Muscle of arm (tissue), 12 donors: ENCODE results near the gene ZNF775. TPM values are rescaled to one million over a fixed set of nuclear protein-coding genes. Genes with fewer than 3 reads are reported as not detected.
A peak's percentile ranks its signal among the peaks of the same experiment; 100 is the strongest.

Experiments
- DNase-seq: peaks from one replicate; pipeline ENCODE4 v3.0.0-alpha.2; 2013
- polyA plus RNA-seq, 12 donors: library from polyadenylated mRNA; unstranded; fragments of 120-200 nt; gene quantifications; one replicate each; pipeline ENCODE4 v1.2.1, GENCODE V29; 2013; ENCODE audit not compliant: insufficient read length in 12 of 12

Gene ZNF775
- polyA plus RNA-seq, 12 donors: 3.4 to 9.4 (median 5.1) TPM; not detected in 1

DNA sequence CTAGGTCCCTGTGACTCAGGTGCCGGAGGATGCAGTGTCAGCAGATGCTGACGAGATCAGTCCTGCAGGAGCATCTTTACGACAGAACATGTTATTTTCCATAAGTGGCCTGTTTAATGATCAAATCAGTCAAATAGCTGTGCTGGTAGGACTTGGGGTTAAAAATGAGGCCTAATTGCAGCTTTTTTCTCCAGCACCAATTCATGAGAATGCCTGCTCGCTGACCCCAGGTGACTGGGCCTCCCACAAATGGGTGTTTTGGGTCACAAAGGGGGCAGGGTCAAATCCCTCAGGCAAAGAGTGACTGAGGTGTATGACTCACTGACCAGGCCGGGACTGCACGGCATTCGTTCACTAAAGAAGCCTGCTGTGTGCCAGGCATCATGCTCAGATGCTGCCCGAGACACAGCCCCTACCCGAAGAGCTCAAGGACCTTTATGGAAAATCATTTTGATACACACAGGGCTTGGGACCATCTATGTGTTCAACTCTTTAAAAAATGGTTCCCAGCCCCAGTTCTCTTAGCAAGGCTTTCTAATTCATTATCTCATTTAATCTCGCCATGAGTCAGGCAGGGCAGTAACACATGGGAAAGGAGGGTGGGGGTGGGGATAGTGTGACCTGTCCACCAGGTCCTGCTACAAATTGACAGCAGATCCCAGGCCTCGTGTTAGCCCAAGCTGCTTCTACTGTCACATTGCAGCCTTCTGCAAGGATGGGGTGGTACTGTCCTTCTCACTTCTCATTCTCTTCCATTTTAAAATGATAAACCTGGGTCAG is 21.1 kb downstream of the ZNF775 start:
- no peak for DNase-seq

DNA sequence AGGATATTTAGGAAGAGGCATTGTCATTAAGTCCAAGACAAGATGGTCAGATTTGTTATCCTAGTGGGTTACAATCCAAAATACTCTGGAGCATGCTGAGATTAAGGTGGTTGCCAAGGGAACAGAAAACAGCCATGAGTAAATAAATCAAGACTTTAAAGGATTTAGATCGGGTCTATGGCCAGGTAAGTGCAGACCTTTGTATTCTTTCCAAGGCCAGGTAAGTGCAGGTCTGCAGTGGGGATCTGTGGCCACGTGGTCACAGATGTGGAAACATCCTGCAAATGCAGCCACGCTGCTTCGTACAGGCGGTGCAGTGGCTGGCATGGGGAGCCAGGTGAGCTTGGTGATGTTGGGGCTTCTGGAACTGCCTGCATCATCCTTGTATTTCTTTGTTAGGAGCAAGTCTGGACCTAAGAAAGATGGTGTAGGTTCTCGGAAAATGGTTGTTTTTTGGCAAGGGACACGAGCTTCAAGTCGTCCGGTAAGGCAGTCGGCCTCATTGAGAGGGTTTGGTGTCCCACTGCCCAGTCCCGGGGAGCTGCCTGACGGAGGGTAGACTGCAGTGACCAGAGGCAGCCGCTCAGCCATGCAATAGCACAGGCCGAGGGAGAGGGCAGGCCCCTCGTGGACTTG is 21.8 kb downstream of the ZNF775 start:
- no peak for DNase-seq

DNA sequence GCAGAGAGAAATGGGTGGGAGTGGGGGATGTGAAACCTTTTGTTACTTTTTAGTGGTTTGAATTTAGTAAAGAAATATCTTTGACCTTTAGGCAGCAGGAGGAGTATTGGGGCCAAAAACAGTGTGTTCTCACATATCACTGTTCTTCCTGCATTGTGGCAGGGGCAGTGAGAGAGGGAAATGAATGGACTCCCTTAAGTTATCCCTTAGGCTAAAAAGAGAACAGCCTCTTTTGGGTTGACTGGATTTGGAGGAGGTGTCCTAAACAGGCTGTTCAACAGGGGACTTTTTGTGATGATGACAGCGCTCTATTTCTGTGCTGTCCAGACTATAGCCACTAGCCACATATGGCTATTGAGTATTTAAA is 22.3 kb downstream of the ZNF775 start:
- DNase-seq: no peak

DNA sequence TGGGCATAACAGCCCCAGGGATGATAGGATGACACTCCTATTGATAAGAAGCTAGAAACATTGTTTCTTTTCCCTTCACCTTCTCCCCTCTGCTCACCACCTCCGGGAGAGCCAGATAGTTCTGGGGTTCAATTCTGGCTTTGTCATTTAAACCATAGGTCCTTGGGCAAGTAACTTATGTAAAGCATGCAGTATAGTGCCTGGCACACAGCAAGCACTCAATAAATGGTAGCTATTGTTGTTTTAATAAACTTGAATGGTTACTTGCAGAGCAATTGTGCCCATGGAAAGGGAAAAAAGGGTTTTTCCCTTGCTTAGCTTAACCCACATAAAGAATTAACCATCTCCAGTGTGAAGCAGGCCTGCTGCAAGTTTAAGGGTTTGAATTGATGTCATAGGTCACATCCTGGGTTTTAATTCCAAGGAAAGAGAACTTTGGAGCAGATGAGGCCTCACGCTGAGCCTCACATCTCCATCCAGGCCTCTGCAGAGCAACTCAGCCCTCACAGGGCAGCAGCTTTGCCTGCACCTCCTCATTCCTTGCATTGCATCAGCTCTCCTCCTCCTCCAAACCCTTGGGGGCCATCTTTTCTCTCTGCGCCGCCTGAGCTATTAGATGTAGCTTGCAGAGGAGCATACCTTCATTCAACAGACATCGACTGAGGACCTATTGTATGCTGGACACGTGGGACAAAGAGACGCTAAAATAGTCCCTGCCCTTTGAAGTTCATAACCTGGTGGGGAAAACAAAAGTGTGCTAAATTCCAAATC is 22.9 kb downstream of the ZNF775 start:
- DNase-seq: no peak

DNA sequence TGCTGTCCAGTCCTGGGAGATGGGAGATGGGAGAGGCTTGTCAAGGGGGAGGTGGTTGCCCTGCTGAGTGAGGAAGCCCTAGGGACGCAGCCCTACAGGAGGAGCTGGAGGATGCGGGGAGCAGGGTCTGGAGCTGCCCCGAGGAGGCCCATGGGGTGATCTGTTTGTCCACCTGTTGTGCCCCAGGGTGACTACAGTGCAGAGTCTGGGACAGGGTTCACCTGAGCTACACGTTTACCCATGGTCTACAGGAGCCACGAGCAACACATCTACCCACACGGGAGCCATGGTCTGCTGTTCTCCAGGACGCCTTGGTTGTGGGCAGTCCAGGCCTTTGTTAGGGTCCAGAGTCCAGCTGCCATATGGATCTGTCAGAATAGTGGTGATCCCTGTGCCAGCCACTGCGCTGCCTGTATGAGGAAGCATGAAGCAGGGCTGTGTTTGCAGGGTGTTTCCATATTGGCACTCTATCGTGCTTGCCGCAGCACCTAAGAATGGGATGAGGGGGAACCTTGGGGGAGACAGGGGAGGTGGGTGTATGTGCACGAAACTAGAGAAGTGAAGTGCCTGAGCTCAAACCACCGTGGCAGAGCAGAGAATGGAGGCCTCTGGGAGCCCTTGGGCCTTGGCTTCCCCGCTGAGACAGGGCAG is 23.7 kb downstream of the ZNF775 start:
- DNase-seq: no peak

DNA sequence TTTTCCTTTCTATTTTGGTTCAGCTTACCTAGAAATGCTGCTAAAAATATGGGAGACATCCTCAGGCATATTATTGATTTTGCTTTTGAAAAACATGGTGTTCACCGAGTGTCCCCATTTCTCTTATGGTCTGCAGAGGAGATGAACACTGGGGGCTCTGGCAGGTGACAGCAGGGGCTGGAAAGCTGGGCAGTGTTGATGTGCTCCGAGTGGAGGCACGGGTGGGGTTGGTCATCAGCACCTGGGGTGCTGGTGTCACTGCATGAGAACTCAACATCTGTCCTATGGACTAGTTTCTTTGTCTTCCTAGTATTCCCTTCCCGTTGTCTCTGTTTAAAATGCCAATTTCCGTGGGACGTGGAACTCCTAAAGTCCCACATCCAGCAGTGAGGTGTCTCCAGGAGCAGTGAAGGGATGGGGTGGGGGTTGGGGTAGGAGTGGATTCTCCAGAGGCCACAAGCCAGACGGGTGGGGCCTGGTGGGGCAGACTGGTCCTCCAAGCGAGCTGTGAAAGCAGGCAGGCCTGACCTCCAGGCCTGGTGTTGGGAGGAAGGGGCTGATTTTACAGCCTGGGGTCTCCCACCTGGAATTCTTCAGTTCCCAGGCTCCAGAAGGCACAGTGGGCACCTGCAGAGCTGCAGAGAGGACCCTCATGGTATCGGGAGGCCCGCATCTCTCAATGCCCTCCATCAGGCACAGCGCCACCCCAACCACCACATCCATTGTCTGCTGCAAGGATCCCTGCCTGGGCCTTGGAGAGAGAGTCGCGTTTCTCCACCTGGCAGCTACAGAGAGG is 24.4 kb downstream of the ZNF775 start:
- no peak for DNase-seq

DNA sequence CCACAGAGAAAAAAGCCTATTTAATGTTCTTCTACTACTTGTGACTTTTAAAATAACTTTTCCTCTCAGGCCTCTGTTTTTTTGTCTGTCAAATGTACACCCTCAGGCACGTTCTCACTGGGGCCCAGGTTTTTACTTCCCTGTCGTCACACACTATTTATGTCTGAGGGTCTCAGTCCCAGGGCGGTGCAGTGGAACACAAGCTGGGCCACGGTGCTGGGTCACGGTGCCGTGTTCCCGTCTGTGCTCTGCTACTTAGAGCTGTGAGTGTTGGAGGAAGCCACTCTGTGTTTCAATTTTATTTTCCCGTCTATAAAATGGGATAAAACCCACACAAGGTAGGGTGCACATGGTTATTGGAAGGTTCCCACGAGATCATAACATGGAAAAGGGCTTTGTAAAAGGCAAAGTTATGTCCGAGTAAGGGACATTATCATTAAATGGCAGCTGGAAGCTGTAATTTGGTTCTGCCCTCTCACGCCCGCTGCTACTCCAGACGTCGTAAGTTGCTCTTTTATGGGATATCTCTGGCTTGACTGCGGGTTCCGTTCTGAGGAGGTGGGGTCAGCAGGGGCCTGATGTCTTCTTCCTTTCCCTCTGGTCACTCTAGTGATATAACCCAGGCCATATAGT is 25.2 kb downstream of the ZNF775 start:
- no peak for DNase-seq

DNA sequence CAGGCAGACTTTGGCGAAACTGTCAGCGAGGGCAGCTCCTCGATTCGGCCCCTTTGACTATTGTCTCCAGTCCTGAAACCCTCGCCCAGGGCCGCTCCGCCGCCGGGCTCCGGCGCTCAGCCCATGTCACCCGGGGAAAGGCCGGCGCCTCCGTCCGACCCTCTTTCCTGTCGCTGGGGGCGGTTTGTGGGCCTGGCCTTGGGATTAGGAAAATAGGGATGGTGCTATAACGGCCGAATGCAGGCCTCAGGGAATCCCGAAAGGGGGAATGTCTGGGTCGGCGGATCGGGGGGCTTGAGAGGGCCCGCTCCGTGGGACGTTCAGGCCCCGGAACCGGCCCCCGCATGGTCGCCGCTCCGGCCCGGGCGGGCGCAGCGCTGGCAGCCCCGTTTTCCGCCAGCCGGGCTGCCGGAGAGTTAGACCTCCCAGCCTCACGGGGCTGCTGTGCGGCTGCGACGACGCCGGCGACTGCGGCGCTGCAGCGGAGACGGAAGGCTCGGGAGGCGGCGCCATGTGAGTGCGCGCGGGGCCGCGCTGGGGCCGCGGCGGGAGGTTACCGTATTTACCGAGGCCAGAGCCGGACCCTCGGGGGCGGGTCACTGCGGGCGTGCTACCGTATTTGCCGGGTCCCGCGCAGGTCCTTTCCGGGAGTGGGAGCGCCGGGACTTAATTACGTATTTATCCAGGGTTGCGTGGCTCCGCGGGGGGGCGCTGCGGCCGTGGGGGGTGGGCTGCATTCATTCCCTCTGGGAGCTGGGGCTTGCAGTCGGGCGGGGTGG is 25.9 kb downstream of the ZNF775 start:
- peak; percentile 92 for DNase-seq

DNA sequence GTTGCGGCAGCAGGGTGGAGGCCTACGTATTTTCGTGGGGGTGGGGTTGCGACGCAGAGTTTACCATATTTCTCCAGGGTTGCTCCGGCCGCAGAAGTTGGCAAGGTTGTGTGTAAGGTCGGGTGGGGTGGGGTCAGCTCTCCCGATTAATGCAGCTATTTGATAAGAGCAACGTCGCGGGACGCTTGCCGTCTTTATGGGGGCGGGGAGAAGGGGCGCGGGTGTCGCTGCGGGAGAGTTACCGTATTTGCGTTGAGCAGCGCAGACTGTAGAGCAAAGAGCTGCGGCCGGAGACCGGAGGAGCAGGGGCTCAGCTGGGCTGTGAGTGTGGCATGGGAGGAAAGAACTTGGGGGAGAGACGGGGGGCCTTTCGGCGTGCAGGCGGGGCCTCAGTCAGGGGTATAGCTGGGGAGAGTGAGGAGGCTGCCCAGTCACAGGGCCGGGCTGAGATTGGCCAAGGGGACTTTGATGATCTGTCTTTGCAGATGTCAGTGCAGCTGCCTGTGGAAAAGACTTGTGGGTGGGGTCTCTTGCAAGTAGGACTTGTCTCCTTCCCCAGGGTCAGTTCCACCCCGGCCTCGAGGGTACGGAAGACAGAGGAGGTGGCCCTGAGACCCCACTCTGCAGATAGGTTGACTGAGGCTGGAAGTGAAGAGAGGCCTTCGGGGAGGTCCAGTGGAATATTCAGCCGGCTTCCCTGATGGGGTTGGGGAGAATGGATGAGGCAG is 26.6 kb downstream of the ZNF775 start:
- no peak for DNase-seq

DNA sequence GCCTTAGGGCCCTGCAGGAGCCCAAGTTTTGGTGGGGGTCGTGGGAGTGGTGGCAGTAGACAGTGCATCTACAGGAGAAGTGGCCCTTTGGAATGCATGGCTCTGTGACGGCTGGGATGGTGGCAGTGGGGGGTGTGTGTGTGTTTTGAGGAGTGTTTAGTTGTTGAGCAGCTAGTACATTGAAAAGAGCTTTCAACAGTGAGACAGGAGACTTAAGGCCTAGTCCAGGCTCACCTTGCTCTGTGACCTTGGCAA is 27.1 kb downstream of the ZNF775 start:
- no peak for DNase-seq

DNA sequence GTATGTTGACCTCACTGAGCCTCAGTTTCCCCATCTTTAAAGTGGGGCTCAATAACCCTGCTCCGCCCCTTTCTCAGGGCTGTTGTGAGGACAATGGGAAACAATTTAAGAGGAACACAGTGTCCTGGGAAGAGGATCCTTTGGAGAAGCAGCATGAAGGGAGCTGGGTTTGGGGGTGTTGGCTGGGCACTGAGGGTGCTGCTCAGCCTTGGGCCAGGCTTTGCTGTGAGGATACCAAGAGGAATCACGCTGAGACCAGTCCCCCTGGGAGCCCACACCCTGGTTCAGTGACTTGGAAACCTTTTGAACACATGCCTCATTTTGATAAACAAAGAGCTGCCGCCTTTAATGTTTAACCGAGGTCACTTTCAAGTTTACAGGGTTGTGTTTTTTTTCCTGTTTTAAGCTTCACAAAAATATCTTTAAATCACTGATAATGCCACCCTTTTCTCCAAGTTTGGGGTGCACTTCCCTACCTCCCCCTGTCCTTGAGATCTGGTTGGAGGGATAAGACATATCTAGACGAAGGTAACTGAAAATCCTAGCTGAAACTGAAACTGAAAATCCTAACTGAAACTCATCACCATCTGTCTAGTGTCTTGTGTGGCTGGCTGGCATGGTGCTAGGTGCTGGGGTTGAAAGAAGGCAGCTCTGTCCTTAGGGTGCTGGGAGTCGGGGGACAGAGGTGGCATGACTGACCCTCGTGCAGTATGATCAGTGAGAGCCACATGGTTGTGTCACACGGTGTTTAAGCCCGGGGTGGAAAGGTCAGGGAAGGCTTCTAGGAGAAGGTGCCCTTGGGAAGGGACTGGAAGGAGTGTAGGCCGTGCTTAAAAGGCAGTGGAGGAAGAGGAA is 27.7 kb downstream of the ZNF775 start:
- DNase-seq: no peak

DNA sequence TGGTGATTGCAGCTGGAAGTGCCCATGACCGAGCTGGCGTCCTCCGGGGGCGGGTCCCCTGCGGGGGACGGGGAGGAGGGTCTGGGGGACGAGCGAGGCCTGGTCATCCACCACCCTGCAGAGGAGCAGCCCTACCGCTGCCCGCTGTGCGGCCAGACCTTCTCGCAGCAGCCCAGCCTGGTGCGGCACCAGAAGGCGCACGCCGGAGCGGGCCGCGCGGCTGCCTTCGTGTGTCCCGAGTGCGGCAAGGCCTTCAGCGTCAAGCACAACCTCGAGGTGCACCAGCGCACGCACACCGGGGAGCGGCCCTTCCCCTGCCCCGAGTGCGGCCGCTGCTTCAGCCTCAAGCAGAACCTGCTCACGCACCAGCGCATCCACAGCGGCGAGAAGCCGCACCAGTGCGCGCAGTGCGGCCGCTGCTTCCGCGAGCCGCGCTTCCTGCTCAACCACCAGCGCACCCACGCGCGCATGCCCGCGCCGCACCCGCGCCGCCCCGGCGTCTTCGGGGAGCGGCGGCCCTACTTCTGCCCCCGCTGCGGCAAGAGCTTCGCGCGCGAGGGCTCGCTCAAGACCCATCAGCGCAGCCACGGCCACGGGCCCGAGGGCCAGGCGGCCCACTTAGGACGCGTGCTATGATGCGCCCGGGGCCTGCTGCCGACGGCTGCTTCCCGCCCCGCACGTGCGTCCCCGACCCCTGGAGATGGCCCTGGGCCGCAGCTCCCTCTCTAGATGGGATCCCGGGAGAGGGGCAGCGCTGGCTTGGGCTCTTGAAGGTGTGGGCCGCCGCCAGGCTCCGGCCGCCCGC is 28.7 kb downstream of the ZNF775 start:
- DNase-seq: no peak

DNA sequence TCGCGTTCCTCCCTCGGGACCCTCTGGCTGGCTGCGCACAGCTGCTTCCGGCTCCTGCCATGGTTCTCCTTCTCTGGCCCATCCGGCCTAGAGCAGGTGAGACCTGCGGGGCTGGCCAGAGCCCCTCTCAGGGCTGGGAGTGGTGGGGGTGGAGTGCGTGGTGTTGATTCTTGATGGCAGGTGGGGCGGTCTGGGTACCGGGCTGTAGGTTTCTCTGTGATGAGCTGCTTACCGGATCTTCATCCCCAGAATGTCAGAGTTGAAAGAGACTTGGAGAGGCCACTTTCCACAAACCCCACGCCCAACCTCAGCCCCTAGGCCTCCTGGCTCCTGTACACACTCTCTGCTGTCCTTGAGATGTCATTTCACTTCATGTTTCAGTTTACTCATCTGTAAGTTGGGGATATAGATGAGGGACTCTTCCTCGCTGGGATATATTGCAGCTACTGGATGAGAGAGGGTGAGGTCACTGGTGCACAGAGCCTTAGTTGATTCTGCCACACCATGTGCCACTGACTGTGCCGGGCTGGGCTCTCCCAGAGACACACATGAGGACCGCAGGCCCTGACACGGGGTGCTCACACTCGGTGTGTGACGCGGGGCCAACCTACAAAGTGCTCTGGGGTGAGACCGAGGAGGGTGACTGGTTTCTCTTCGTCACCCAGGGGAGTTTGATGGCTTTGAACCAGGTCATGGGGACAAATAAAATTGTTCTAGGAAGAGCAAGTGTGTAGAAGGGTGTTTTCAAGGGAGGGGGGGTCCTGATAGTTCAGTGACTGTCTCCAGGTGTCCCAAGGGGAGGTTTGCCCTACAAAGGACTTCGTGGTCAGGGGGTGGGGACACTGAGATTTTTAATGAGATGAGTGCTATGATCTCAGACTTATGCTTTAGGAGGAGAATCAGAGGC is 29.5 kb downstream of the ZNF775 start:
- DNase-seq: no peak

DNA sequence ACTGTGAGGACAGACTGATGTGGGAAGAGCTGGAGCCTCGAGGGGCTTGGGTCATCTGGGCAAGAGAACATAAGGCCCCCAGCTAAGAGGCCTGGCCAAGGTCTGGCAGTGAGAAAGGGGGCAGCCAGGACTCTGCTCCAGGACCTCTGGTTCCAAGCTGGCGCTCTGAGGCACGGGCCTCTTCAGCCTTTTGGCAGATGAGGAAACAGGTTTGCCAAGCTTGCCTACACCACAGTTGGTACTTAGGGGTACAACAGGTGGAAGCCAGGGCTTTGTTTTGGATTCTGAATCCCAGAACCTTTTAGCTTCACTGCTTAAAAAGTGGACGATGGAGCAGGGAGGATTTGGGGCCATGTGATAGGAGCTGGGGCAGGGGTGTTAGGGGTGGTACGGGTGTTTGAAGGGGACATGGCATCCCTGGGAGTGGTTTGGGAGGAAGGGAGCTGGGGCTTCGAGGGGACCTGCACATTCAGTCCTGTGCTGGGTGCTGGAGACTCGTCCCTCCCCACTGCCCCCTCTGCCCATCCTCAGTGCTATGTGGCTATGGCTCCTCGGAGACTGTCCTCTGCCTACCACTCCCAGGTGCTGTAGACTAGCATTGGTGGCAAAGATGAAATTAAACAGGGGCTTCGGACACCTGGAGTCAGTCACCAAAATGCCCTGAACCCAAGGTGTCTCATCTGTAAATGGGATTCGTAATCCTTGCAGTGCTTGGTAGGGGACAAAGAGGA is 30.3 kb downstream of the ZNF775 start:
- DNase-seq: no peak

DNA sequence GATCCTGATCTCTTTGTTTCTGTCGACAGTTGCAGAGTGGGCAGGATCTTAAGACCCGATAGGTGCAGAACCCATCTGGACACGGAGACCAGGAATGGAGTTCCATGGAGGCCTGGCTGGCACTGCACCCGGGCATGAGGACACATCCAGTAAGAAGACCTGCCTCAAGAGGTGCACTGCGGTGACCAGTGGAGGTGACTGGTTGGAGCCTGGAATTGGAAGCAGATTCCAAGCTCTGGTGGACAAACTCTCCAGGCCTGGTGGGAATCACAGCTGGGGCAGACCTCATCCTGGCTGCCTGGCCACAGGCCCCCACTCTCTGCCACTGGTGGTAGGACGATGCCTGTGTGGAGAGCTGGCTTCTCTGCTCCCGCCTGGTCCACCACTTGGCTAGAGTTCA is 31.0 kb downstream of the ZNF775 start:
- DNase-seq: no peak

DNA sequence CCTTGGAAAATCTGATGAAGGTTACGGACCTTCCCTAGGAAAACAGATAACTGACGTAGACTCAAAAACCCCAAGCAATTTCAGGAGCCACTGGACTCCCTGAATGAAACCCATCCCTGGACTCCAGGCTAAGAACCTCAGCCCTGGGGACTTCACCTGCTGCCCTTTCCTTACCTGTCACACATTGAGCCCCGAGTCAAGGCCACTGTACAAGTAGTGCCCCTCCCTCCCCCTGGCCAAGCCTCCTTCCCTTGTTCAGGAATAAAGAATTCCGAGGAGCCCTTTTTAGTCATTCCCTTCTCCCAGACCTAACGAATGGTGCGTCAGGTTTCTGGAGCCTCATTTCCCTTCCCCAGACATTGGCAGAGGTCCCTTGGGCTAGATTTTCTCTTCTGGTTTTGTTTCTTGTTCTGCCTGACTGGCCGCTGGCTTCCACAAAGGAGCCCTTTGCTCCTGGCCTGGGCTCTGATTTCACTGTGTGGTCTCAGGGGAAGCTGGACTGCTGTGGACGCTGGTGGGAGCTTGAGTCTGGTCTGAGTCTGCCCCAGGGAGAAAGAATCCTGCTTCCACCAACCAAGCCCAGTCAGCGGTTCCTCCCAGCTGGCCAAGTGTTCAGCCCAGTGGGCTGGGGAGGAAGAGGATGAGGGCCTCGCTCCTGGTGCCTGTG is 31.7 kb downstream of the ZNF775 start:
- no peak for DNase-seq
